GM21360 (cell line): ENCODE results near the gene MCC.

Source experiments
- ATAC-seq: cut with Tn5 transposase; IDR thresholded peaks from one replicate; pipeline ENCODE4 v1.9.1; 2021; ENCODE audit warnings: mild to moderate bottlenecking, moderate library complexity; ENCODE audit not compliant: unreplicated experiment

MCC gene

DNA sequence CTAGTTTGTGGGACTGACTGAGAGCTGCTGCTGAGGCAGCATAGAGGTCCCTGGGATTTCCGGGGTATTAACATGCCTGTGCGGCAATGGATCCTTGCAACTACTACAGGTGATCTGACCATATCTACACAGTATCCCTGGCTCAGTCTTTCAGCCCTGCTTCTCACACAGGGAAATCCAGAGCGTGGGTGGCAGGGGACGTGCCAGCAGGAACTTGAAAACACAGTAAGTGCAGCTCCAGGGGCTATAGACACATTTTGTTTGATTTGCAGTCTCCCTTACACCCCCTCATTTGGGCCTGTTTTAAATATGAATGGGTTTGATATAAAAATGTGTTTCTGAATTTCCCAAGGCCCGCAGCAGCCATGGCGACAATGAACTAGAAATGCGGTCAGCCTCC, 302.2 kb downstream of the MCC start:
- ATAC-seq: no peak

DNA sequence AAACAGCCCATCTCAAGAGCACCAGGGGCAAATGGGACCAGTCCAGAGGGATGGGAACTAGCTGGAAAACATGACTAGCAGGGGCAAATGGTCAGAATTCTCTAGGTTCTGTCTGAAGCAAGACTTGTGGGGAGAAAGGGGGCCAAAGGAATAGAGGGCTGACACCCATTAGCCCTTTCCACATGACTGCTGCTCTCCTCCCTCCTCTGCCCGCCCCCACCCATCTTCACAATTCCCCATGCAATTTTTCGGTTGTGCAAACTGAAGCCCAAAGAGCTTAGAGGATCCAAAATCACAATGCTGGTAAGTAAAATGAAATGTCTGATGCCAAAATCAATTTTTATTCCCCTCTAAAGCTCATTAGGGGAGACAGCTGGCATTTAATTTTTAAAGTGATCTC, 304.6 kb downstream of the MCC start:
- ATAC-seq: no peak

DNA sequence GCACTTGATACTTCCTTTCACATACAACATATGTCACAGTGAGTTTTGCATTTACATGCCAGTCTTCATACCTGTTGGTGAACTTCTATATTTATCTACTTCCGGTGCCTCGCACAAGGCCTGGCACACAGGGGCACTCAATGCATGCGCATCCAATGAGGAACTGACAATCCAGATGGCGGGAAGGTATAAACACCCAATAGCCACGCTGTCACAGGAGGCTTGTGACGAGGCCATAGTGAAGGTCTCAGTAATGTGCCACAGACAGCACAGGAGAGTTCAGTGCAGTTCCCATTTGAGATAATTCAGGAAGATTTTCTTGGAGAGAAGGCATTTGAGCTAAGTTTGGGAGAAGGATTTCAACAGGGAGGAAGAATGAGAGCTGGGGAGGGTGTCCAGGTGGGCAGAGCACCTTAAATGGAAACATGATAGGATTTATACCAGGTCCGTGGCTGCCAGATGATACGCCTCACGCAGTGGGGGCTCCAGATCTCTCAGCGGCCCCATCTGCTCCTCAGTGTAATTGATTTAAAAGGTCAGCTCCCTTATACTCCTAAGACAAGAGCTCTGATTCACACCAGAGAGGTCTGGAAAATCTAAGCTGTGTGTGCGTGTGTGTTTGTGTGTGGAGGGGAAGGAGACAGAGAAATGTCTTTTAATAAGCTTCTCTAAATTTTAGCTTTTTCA, 305.5 kb downstream of the MCC start:
- ATAC-seq: no peak

DNA sequence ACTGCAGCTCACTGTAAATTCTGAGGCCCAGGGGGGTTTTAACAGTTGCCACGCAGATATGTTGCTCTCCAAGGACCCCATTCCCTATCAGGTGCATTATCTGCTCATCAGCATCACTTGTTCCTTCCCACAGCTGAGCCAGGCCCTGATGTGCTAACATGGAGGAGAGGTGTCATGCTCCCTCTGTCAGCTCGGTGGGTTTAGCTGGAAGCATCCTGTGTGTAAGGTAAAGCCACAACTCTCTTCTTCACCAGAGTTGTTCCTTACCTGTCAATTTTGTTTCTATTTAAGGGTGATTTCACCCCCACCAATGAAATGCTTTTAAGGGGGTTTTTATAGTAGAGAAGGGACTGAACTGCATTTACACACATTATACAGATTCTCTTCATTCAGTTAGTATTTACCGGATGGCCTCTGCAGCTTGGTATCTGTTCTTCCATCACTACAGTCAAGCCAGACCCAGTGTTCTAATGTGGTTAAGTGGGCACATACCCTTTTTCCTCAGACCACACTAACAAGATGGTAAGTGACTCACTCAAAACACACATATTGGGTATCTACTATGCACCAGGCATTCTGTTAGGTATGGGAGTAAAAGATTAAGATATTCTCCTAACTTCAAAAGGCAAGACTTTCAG, 306.3 kb downstream of the MCC start:
- ATAC-seq: no peak

DNA sequence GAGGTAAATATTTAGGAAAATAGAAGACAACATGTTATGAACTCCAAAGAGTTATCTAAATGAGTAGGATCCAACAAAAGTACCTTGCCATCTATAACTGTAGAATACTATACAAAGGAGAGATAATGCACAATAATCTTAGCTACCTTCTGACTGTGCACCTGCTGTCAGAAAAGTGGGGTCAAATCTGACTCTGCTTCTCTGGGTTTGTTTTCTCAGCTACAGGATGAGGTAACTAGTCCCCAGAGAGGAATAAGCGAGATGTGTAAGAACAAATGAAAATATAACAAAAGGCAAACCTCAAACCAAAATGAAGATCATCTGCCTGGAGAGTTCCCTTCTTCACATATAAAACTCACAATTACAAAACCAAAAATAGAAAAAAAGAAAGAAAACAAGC, 306.8 kb downstream of the MCC start:
- no peak for ATAC-seq

DNA sequence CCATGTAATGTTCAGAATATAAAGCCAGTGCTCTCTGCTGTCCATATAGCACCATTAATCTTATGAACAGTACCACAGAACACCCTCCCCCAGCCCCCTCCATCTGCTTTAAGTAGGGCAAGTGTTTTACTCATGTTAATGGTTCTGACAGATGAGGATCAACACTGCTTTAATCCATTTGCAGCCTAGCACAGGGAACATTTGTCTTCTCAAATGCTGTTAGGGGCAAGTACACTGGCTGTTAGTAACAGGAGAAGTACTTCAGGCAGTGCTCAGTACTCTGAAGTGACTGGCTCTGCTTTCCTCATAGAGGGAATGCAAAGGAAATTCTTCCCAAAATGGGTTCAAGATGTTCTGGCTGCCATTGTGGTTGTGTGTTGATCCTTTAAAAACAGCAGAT, 309.1 kb downstream of the MCC start:
- no peak for ATAC-seq

DNA sequence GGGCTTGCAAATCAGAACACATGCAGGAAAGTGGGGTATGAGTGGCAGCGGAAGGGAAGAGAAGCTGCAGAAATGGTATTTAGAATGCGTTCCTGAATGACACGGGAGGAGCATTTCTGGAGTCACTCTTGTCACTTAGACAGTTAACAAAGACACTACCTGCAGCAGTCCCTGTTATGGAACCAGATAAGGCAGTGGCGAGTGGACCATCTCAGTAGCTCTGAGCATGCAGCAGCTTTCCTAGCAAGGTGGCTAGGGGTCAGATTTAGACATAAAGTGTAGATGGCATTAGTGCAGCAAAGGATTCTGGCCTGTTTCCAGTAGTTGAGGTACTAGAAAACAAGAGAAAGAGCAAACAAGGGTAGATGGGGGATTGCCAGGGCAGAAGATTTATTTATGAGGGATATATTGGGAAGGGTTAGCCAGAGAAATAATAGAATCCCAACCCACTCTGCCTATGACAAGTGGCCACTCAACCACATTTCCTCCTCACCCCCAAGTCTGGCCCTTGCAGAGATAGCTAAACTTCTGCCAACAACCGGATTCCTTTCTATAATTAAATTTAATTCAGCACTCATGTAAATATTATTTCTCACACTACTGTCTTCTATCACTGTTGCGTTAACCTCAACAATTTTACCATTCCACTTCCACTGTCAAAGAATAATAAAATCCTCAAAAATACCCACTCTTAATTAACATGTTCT, 310.0 kb downstream of the MCC start:
- no peak for ATAC-seq

DNA sequence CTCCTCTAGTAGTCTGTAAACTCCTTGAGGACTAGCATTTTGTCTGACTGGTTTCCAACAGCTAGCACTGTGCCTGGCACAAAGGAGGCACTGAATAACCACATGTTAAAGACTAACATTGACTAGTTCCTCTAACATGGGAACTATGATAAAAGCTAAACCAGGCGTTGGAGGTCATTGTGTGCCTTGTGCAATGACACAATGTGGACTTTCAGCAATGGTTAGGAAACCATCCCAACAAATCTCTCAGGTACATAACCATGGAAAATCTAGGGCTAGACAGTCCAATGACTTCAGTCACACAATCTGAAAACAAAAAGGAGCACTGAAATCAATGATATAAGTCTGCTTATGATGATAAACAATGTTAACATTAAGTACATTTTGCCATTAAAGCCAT, 311.0 kb downstream of the MCC start:
- no peak for ATAC-seq

DNA sequence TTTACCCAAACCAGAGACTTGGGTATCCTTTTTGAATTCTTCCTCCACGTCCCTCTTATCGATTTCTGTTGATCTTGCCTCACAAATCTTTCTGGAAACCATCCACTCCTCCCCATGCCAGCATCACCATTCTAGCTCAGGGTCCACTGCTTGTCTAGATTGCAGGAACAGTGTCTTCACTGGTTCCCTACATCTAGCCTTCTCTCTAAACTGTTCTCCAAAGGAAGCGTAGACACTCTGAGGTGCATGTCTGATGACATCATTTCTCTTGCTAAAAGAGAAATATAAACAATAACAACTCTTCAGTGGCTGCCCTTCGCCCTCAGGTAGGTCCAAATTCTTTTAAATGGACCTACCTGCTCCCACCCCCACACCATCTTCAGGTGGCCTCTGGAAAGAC, 311.5 kb downstream of the MCC start:
- ATAC-seq: no peak

DNA sequence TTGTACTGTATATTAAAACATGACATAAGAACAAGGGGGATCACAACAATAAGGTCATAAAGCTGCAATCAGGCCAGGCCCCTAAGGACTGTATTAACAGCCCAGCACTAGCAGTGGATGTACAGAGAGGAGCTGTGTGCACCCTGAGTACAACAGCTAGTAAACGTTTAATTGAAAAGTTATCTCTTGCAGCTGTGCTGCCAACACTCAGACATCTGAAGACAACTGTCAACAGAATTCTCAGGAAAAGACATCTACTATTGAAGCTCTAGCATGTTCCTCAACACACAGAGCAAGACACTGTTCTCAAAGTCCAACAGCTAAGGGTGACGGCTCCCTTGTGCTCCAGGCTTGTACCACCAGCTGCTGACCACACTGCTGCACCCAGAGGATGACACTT, 312.1 kb downstream of the MCC start:
- ATAC-seq: no peak

DNA sequence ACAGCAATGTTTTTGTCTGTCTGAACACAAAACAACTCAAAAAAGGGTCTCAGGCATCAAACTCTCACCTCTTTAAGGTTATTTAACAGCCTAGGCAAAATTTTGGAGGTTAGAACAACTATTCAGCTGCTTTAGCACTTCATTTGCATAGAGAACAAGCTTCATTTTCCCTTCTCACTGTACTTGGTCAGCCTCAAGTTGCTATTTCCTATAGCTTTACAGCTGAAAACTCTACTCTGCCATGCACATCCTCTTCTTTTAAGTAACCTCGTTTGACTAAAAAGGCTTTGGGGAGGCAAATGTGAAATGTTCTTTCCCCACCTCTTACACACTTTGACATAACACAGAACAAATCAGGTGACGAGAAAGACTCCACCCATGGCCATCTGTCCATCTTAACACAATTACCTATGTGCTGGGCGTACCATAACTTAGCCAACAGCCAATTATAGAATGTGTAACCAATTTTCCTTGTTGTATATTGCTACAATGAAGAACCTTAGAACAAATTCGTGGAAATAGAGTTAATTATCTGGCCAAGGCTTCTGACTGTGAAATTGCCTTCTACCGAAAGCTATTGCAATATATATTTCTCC, 315.9 kb downstream of the MCC start:
- no peak for ATAC-seq

DNA sequence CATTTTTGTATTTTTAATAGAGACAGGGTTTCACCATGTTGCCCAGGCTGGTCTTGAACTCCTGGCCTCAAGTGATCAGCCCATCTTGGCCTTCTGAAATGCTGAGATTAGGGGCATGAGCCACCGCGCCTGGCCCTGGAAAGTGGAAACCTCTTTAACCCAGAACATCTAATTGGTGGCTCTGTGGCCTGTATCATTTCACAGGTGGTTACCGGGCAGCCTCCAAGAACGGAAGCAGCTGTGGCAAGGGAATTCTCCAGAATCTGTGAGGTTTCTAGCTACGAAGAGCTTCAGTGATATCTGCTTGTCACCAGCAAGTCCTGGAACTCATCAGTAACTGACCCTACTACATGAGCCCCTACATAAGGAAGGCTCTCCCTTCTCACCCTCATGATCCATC, 316.7 kb downstream of the MCC start:
- ATAC-seq: no peak

DNA sequence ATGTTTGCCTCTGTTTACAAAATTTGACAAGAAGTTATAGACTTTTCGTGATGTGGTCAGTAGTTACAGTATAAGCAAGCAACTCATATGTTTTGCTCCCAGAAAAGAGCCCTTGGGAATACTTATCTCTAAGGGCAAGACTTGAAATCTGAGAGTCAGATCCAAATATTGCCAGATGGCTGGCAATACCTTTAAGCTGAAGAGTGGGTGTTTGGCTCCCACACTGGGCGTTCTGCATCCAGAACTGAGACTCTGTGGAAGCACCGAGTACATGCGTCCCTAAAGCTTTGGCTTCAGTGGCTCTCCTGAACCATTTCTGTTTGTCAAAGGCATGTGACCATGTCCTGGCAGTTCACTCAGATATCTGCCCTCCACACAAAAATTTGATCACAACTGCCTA, 317.5 kb downstream of the MCC start:
- no peak for ATAC-seq

DNA sequence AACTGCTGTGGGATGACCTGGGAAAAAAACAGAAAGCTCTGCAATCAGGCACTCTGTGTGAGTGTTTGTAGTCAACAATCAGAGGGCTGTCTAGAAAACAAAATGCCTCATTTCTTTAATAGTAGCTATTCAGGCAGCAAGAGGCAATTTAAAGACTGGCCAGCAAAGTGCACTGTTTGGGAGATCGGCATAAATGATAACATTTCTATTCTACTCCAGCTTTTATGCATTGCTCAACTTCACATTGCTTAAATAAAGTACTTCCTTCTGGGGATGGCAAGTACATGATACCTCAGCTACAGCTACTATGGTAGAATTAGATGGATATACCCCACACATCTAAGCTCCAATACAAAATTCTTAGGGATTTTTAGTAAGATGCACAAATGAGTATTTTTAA, 318.5 kb downstream of the MCC start:
- no peak for ATAC-seq

DNA sequence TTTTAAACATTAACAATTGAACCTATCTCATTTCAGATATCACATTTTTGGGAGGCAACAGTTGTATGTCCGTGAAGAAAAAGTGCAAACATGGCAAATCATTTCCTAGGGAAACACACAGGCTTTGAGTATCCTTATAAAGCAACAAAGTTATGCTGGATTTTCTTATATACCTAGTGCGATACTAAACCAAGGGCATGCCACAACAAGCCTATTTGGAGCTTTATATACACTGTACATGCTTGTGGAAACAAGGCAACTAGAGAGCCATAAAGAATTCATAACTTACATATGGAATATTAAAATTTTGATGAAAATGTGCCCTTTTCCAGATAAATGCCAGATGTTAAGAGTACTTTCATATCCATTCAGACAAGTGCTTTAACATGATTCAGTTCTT, 320.3 kb downstream of the MCC start:
- ATAC-seq: no peak

DNA sequence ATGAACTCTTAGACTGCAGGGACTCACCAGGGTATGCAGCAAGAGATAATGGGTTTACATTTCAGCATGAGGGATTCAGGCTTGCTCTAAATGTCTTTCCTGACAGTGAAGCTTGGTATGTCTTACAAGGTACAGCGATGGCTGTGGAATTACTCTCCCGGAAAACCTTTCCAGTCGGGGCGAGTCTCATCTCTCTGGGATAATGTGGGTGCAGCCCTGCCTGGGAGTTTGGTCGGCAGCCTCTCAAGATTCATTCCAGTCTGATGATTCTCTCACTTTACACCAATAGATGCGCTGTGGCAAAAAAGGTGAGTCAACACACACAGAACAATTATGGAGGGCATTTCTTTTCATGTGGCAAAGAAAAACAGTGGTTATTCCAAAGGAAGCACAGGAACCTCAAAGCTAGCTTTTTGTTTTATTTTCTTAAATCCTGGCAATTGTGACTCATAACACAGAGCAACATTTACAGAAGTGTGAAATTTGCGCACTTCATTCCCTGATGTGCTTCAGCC, 321.3 kb downstream of the MCC start:
- ATAC-seq: no peak

DNA sequence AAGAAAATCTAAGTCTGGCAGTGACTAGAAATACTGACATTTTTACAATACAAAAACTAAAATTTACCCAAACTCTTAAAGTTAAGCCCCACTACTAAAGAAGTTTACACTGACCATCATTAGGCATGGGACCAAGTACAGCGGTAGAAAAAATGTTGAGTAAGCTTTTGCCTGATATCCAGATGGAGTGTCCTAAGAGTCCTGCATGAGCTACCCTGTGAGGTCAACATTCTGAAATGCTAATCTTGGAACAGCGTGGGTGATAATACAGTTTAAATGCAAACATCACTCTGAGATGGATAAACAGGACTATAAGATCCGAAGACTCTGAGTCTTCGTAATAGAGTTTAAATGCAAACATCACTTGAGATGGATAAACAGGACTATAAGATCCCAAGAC, 322.0 kb downstream of the MCC start:
- ATAC-seq: no peak

DNA sequence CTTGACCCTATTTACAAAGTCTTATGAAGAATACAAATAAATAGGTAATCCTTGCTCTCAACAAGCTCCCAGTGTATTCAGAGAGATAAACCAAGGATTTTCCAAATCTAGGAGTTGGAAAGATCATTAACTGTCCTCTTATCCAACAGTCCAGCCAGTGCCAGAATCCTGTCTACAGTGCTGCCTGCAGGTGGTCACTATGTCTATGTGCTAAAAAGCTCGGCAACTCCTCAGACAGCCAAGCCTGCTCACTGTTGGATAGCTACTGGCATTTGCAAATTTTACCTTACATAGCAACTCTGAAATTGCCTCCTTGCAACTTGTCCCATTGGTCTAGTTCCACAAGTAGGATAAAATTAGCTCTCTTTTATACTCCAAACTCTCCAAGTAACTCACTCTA, 324.2 kb downstream of the MCC start:
- no peak for ATAC-seq

DNA sequence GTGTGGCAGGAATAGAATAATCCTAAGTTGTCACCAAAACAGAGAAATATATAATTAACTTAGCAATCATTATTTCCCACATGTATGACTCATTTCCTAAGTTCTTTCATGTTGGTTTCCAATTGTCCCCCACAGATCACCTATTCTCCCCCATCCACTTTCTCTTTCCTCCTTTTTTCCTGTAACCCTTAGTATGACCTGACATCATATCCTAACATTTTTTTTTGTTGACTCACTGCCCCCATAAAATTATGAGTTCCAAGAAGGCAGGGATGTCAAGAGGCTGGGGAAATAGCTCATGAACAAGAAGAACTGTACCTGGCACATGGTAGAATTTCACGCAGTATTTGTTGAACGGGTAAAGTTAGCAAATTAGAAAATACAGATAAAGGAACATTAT, 324.9 kb downstream of the MCC start:
- no peak for ATAC-seq

DNA sequence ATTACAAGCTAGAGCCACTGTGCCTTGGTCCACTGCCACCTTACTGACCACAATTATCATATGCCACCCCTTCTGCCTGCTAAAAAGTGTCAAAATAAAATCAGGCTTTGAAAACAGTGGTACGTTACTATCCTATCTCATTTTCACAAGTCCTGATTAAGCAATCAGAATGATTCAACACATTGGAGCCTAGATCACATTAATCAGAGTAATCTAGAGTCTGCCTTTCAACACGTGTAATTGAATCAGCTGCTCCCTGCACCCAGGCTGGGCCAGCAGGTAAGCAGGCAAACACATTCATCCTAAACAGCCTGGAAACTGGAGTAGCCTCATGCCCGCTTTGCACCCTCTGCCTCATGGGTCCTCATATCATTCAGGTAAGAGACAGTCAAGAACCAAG, 325.5 kb downstream of the MCC start:
- no peak for ATAC-seq

DNA sequence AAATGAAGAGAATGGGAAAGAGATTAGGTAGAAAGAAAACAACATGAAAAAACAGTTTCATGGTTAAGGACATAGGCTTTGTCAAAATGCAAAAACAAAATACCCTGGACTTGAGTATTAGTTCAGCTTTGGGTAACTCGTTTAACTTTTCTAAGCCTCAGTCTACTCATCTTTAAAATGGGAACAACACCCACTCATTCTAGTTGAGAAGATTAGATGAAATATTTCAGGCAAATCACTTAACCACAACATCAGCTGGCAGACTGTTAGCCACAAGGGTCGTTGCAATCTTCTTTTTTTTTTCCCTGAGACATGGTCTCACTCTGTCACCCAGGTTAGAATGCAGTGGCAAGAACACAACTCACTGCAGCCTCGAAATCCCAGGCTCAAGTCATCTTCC, 326.0 kb downstream of the MCC start:
- ATAC-seq: no peak

DNA sequence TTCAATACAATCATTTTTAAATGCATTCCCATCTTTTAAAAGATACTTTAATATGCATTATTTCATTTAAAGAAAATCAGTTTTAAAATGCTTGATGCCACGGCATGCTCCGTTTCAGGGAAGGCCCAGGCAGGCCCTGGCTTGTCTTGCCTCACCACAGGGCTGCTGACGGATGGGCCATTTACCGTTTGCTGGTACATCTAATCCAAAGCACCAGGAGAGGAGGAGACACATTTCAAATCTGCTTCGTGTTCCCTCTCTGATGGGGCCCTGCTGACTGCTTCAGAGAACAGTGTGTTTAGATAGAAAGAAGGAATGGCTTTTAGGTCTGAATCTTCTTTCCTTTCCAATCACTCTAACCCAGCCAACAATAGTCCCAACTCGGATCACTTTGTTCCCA, 326.4 kb downstream of the MCC start:
- ATAC-seq: no peak
